Body of pancreas (tissue), 4 donors: ENCODE results near the gene S100A2. TPM values are rescaled to one million over a fixed set of nuclear protein-coding genes. Genes with fewer than 3 reads are reported as not detected.

Source experiments
- ATAC-seq: fragments of 150-250 bp; one replicate; pipeline ENCODE4 v1.9.1; 2016
- DNase-seq, 4 donors: peaks; one replicate each; pipeline ENCODE4 v3.0.0-alpha.2; 2019
- H3K27ac ChIP-seq, 4 donors: fragments of 200-600 bp; sonication (generic); 1 replicate in 3 of 4; 2 replicates in 1 of 4; pipeline versions ENCODE4 v1.5.1 to v1.6.1; 2016 to 2019; ENCODE audit warnings: mild to moderate bottlenecking in 1 of 4, mixed read lengths in 1 of 4, moderate library complexity in 1 of 4
- H3K27me3 ChIP-seq, 2 donors: fragments of 200-600 bp; sonication (generic); one replicate each; pipeline ENCODE4 v1.6.0; 2016; ENCODE audit warnings: mild to moderate bottlenecking in 1 of 2
- H3K36me3 ChIP-seq, 2 donors: fragments of 200-600 bp; sonication (generic); replicated peaks in 1 of 2; 2 replicates each; pipeline ENCODE4 v1.5.1; 2016; ENCODE audit warnings: low read depth in 2 of 2; ENCODE audit not compliant: insufficient read depth in 1 of 2
- H3K4me1 ChIP-seq: fragments of 200-600 bp; sonication (generic); one replicate; pipeline ENCODE4 v1.6.0; 2016
- H3K4me3 ChIP-seq, 2 donors: fragments of 200-600 bp; sonication (generic); 1 replicate in 1 of 2; 2 replicates in 1 of 2; pipeline ENCODE4 v1.5.1; 2016 to 2019
- H3K9me3 ChIP-seq, 3 donors: fragments of 200-600 bp; sonication (generic); 1 replicate in 2 of 3; 2 replicates in 1 of 3; pipeline ENCODE4 v1.5.1; 2016
- POLR2A ChIP-seq, 3 donors: fragments of 450-650 bp; IDR thresholded peaks; one replicate each; pipeline ENCODE4 v1.6.1; 2016; ENCODE audit warnings: antibody characterized with exemption in 3 of 3, mild to moderate bottlenecking in 2 of 3
- WGBS, 2 donors: methylation state at CpG; one replicate each; pipeline ENCODE4 v1.1.5; 2017; 5-methylcytosine and 5-hydroxymethylcytosine counted together
- intact Hi-C: fragments of 100-400 bp; cut with DNase I; formaldehyde crosslinking; loops from one replicate; pipeline ENCODE4 v1.15.1; 2023
- total RNA-seq, 2 donors: library from RNA; depleted of rRNA; stranded (reverse); fragments of >200 nt; gene quantifications; one replicate each; pipeline ENCODE4 v1.1.0, GENCODE V29; 2016
- TF ChIP-seq, protein P1 (sequence below), 7 experiments: fragments of 450-650 bp in 4 of 7; fragments of 200-600 bp in 3 of 7; sonication (generic) in 3 of 7; IDR thresholded peaks; one replicate each; pipeline ENCODE4 v1.5.1; 2016 to 2019; ENCODE audit warnings: antibody characterized with exemption in 7 of 7

S100A2 gene
- total RNA-seq, 2 donors from 2014 or later = not detected

GRCh38 chr1:153515504-153516394, 49.9 kb downstream of the S100A2 start:
- Histone ChIP-seq H3K9me3 (no peaks in the 10 kb centered on the region), H3K27ac (no peak overlapping the region), H3K27me3 (no peaks in the 10 kb centered on the region), H3K4me1 (peaks cover 3% of the 10 kb centered on the region), H3K36me3 (no peaks in the 10 kb centered on the region), H3K4me3 (no peak overlapping the region)
- DNase-seq (no peak), ATAC-seq (no peak)
- intact Hi-C loops = no loop called here
- TF ChIP-seq, protein P1, sequence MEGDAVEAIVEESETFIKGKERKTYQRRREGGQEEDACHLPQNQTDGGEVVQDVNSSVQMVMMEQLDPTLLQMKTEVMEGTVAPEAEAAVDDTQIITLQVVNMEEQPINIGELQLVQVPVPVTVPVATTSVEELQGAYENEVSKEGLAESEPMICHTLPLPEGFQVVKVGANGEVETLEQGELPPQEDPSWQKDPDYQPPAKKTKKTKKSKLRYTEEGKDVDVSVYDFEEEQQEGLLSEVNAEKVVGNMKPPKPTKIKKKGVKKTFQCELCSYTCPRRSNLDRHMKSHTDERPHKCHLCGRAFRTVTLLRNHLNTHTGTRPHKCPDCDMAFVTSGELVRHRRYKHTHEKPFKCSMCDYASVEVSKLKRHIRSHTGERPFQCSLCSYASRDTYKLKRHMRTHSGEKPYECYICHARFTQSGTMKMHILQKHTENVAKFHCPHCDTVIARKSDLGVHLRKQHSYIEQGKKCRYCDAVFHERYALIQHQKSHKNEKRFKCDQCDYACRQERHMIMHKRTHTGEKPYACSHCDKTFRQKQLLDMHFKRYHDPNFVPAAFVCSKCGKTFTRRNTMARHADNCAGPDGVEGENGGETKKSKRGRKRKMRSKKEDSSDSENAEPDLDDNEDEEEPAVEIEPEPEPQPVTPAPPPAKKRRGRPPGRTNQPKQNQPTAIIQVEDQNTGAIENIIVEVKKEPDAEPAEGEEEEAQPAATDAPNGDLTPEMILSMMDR (IDR thresholded peaks at IDR 0.05) = no peak
- no peak for TF ChIP-seq POLR2A (IDR thresholded peaks at IDR 0.05)
- 49 to 51% methylated on average over 8 of the region's 8 CpGs for WGBS, 2 donors

DNA sequence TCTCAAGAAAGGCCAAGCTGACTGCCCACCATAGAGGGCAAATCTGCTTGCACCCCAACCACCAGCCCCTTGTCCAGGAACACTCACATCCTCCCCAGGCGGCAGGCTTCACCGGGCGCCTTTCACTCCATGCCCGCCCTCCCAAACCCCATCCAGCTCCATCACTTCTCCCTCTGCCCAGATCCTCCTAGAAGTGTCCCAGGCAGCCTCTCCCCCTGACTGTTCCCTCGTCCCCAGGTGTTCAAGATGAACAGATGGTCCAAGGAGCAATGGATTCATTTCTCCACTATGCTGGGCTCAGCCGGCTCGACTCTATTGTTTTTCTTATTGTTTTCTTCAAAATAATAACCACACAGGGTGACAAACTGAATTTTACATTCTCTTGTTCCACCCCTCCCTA, 52.0 kb downstream of the S100A2 start:
- H3K9me3 ChIP-seq = no peaks in the 10 kb centered on the region
- H3K27me3 ChIP-seq = no peaks in the 10 kb centered on the region
- WGBS, 2 donors = 89 to 90% methylated on average over 7 of the region's 7 CpGs
- H3K27ac ChIP-seq = no peak overlapping the region
- DNase-seq (no peak), ATAC-seq (no peak)
- H3K4me1 ChIP-seq = no peaks in the 10 kb centered on the region
- intact Hi-C loops = no loop called here
- TF ChIP-seq, protein P1 (IDR thresholded peaks at IDR 0.05) = no peak
- TF ChIP-seq POLR2A (IDR thresholded peaks at IDR 0.05) = no peak
- H3K36me3 ChIP-seq = no peaks in the 10 kb centered on the region
- no peak overlapping the region for H3K4me3 ChIP-seq

- Histone ChIP-seq H3K36me3 (no peaks in the 10 kb centered on the region), H3K9me3 (no peaks in the 10 kb centered on the region), H3K4me3 (no peak overlapping the region), H3K4me1 (no peaks in the 10 kb centered on the region), H3K27me3 (no peaks in the 10 kb centered on the region), H3K27ac (no peak overlapping the region)
- 31 to 47% methylated on average over 3 of the region's 3 CpGs for WGBS, 2 donors
- intact Hi-C loops = no loop called here
- no peak for TF ChIP-seq POLR2A (IDR thresholded peaks at IDR 0.05)
- TF ChIP-seq, protein P1 (IDR thresholded peaks at IDR 0.05) = no peak
- ATAC-seq = no peak
- no peak for DNase-seq
Observed at GRCh38 chr1:153513023-153513422, 52.6 kb downstream of the S100A2 start.

Other genes with a start within 250 kb of the S100A2 start
- gene PGLYRP4, start 217.0 kb downstream of the S100A2 start, total RNA-seq = not detected
- gene S100A9, start 208.0 kb downstream of the S100A2 start, total RNA-seq = 10 to 100 TPM; 19.5 to 43.2 TPM
- not detected for gene S100A12, start 190.2 kb downstream of the S100A2 start, total RNA-seq
- gene S100A8, start 174.8 kb downstream of the S100A2 start, total RNA-seq = 1 to 10 TPM in 1 of 2 donors, not detected in 1; 1.8 TPM
- not detected for gene S100A7A, start 149.3 kb downstream of the S100A2 start, total RNA-seq
- not detected for gene S100A7, start 105.2 kb downstream of the S100A2 start, total RNA-seq
- gene S100A6, start 29.9 kb downstream of the S100A2 start, total RNA-seq = 10 to 100 TPM; 54.7 to 58.9 TPM
- not detected for gene S100A5, start 24.9 kb downstream of the S100A2 start, total RNA-seq
- gene S100A4, start 20.0 kb downstream of the S100A2 start, total RNA-seq = 10 to 100 TPM; 49.5 to 81.7 TPM
- gene S100A3, start 16.6 kb downstream of the S100A2 start, total RNA-seq = not detected
- gene S100A16, start 47.3 kb upstream of the S100A2 start, total RNA-seq = 10 to 100 TPM; 20.1 to 42.5 TPM
- 10 to 100 TPM; 12.2 to 30.4 TPM for gene S100A14, start 50.5 kb upstream of the S100A2 start, total RNA-seq
- 10 to 100 TPM; 65.3 to 88.7 TPM for gene S100A13, start 61.7 kb upstream of the S100A2 start, total RNA-seq
- gene S100A1, start 62.6 kb upstream of the S100A2 start, total RNA-seq = 10 to 100 TPM in 1 of 2 donors, 1 to 10 TPM in 1; 7.3 to 57.0 TPM
- gene CHTOP, start 68.2 kb upstream of the S100A2 start, total RNA-seq = 10 to 100 TPM; 62.3 to 68.0 TPM
- 10 to 100 TPM; 21.8 to 23.7 TPM for gene SNAPIN, start 92.9 kb upstream of the S100A2 start, total RNA-seq
- 10 to 100 TPM; 57.7 to 59.1 TPM for gene ILF2, start 105.1 kb upstream of the S100A2 start, total RNA-seq
- gene NPR1, start 112.8 kb upstream of the S100A2 start, total RNA-seq = 10 to 100 TPM; 11.7 to 16.5 TPM
- 10 to 100 TPM; 25.4 to 33.3 TPM for gene INTS3, start 162.2 kb upstream of the S100A2 start, total RNA-seq
- gene SLC27A3, start 209.6 kb upstream of the S100A2 start, total RNA-seq = 10 to 100 TPM; 15.0 to 21.1 TPM